A673 (cell line): ENCODE measurements around the gene COL4A1. TPM values are rescaled to one million over a fixed set of nuclear protein-coding genes. Genes with fewer than 3 reads are reported as not detected.

Source experiments
- BruUV-seq: library from RNA; stranded (reverse); fragments of 400-500 nt; replicated peaks from 2 replicates; lab custom pipeline; 2021; lab: Mats Ljungman, UMichigan
- CTCF ChIA-PET: fragments of 300-600 bp; sonication (Branson Sonifier 250); formaldehyde crosslinking; loops from one replicate; lab custom pipeline; 2022; ENCODE audit warnings: antibody characterized with exemption; lab: Charles Lee
- POLR2A ChIA-PET: fragments of 300-600 bp; sonication (Branson Sonifier 250); formaldehyde crosslinking; loops from one replicate; lab custom pipeline; 2022; ENCODE audit warnings: antibody characterized with exemption; ENCODE audit not compliant: low non-redundant PET; lab: Charles Lee
- DNase-seq: peaks from one replicate; pipeline ENCODE4 v3.0.0-alpha.2; 2015; ENCODE audit warnings: low spot score
- H3K27ac ChIP-seq: fragments of 200-600 bp; sonication (generic); 2 replicates; pipeline ENCODE4 v1.5.1; 2016; ENCODE audit warnings: mixed run types, low read depth, mild to moderate bottlenecking, mixed read lengths, antibody characterized with exemption, low read length; ENCODE audit not compliant: poor library complexity, severe bottlenecking
- H3K27me3 ChIP-seq: fragments of 200-600 bp; sonication (generic); replicated peaks from 2 replicates; pipeline ENCODE4 v1.6.1; 2017; ENCODE audit warnings: mixed run types, low read depth, mild to moderate bottlenecking, mixed read lengths, antibody characterized with exemption, low read length; ENCODE audit not compliant: insufficient read depth, poor library complexity
- H3K36me3 ChIP-seq: fragments of 200-600 bp; sonication (generic); 2 replicates; pipeline ENCODE4 v1.6.1; 2016; ENCODE audit warnings: mixed run types, mild to moderate bottlenecking, mixed read lengths, antibody characterized with exemption, low read length; ENCODE audit not compliant: insufficient read depth, poor library complexity, severe bottlenecking
- H3K4me1 ChIP-seq: fragments of 200-600 bp; sonication (generic); 2 replicates; pipeline ENCODE4 v1.6.1; 2017; ENCODE audit warnings: mixed run types, mild to moderate bottlenecking, mixed read lengths, antibody characterized with exemption, low read length; ENCODE audit not compliant: insufficient read depth, poor library complexity, severe bottlenecking
- H3K4me3 ChIP-seq: fragments of 200-600 bp; sonication (generic); 2 replicates; pipeline ENCODE4 v1.5.1; 2016; ENCODE audit warnings: low read depth, mixed run types, mild to moderate bottlenecking, mixed read lengths, low read length; ENCODE audit not compliant: poor library complexity, severe bottlenecking
- H3K9me3 ChIP-seq: fragments of 200-600 bp; sonication (generic); 2 replicates; pipeline ENCODE4 v1.6.1; 2016; ENCODE audit warnings: mixed run types, low read depth, mild to moderate bottlenecking, mixed read lengths, antibody characterized with exemption, low read length; ENCODE audit not compliant: poor library complexity, severe bottlenecking
- CTCF ChIP-seq: fragments of 300-800, 200-600 bp; sonication (generic); conservative IDR thresholded peaks from 2 replicates; pipeline ENCODE4 v1.5.1; 2017; ENCODE audit warnings: low read depth, mild to moderate bottlenecking, antibody characterized with exemption, low read length, moderate library complexity, mixed read lengths
- EZH2 ChIP-seq: fragments of 200-600 bp; sonication (generic); IDR thresholded peaks from 2 replicates; pipeline ENCODE4 v1.6.1; 2017; ENCODE audit warnings: borderline replicate concordance, low read depth, mild to moderate bottlenecking, mixed read lengths, antibody characterized with exemption, low read length; ENCODE audit not compliant: poor library complexity, severe bottlenecking
- intact Hi-C: fragments of 100-400 bp; cut with micrococcal nuclease; formaldehyde crosslinking; loops from one replicate; pipeline ENCODE4 v1.10.0; 2022; ENCODE audit not compliant: unreplicated experiment
- total RNA-seq: library from RNA; stranded (reverse); gene quantifications from 2 replicates; pipeline ENCODE4 v1.2.3, GENCODE V29; 2021

The COL4A1 gene
- total RNA-seq, 1 experiment from 2014 or later = 83.9 TPM

- DNase-seq = no peak
- intact Hi-C loops = no loop called here
- H3K36me3 ChIP-seq = no peaks in the 10 kb centered on the region
- H3K4me1 ChIP-seq = peaks cover 10% of the 10 kb centered on the region
- no peaks in the 10 kb centered on the region for H3K9me3 ChIP-seq
- CTCF ChIA-PET = interaction anchor here (0.6 kb wide), 1 partner anchor 1095 kb away, joined by 6 read pairs; no protein-coding TSS in a partner anchor
- BruUV-seq = no TSS peak
- TF ChIP-seq EZH2 (no peak), CTCF (no peak)
- POLR2A ChIA-PET = no interaction called here
- H3K4me3 ChIP-seq = no peak overlapping the region
- H3K27me3 ChIP-seq = peaks cover 4% of the 10 kb centered on the region
- no peak overlapping the region for H3K27ac ChIP-seq
Observed at GRCh38 chr13:110123041-110123809, 183.7 kb downstream of the COL4A1 start.

GRCh38 chr13:110121422-110122083 lies 185.4 kb downstream of the COL4A1 start:
- Histone ChIP-seq H3K4me3 (no peak overlapping the region), H3K4me1 (peaks cover 4% of the 10 kb centered on the region), H3K9me3 (no peaks in the 10 kb centered on the region), H3K36me3 (no peaks in the 10 kb centered on the region), H3K27ac (no peak overlapping the region), H3K27me3 (peaks cover 4% of the 10 kb centered on the region)
- TF ChIP-seq EZH2 (no peak), CTCF (no peak)
- ChIA-PET CTCF (no interaction called here), POLR2A (no interaction called here)
- no TSS peak for BruUV-seq
- intact Hi-C loops = no loop called here
- no peak for DNase-seq

GRCh38 chr13:110119935-110120905 lies 186.7 kb downstream of the COL4A1 start:
- no TSS peak for BruUV-seq
- intact Hi-C loops = no loop called here
- Histone ChIP-seq H3K27me3 (peaks cover 4% of the 10 kb centered on the region), H3K4me1 (no peaks in the 10 kb centered on the region), H3K36me3 (no peaks in the 10 kb centered on the region), H3K4me3 (no peak overlapping the region), H3K9me3 (no peaks in the 10 kb centered on the region), H3K27ac (no peak overlapping the region)
- no peak for TF ChIP-seq EZH2
- TF ChIP-seq CTCF = no peak
- POLR2A ChIA-PET = interaction anchor here (0.5 kb wide), 1 partner anchor 595 kb away, joined by 4 read pairs; no protein-coding TSS in a partner anchor
- CTCF ChIA-PET = no interaction called here
- no peak for DNase-seq
